ENCODE measurements around the gene SAGE1. TPM values are rescaled to one million over a fixed set of nuclear protein-coding genes. Genes with fewer than 3 reads are reported as not detected.
"Not testable (repeated sequence)": the region's sequence is repeated elsewhere in the genome, so short reads cannot be mapped to it uniquely, and the experiment has no call there.

SAGE1 gene, protein sequence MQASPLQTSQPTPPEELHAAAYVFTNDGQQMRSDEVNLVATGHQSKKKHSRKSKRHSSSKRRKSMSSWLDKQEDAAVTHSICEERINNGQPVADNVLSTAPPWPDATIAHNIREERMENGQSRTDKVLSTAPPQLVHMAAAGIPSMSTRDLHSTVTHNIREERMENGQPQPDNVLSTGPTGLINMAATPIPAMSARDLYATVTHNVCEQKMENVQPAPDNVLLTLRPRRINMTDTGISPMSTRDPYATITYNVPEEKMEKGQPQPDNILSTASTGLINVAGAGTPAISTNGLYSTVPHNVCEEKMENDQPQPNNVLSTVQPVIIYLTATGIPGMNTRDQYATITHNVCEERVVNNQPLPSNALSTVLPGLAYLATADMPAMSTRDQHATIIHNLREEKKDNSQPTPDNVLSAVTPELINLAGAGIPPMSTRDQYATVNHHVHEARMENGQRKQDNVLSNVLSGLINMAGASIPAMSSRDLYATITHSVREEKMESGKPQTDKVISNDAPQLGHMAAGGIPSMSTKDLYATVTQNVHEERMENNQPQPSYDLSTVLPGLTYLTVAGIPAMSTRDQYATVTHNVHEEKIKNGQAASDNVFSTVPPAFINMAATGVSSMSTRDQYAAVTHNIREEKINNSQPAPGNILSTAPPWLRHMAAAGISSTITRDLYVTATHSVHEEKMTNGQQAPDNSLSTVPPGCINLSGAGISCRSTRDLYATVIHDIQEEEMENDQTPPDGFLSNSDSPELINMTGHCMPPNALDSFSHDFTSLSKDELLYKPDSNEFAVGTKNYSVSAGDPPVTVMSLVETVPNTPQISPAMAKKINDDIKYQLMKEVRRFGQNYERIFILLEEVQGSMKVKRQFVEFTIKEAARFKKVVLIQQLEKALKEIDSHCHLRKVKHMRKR
- polyA plus RNA-seq (not detected in 2 replicates), polyA minus RNA-seq (not detected in 2 replicates)

- Histone ChIP-seq H3K9me3 (ENCODE audit: low read length) (no peaks in the 10 kb centered on the region), H3K4me3 (ENCODE audit: low read length) (no peak within 1 kb of the TSS)
Measured at GRCh38 chrX:135893294-135893817, at the start of gene SAGE1, which contains the start of gene CT45A10. TSS of gene SAGE1 (plus strand) at chrX:135893716. CDS start at chrX:135896243, 2,527 bp downstream. TSS of gene CT45A10 (minus strand) at chrX:135893444. CDS start at chrX:135885344, 8,100 bp downstream.

DNA sequence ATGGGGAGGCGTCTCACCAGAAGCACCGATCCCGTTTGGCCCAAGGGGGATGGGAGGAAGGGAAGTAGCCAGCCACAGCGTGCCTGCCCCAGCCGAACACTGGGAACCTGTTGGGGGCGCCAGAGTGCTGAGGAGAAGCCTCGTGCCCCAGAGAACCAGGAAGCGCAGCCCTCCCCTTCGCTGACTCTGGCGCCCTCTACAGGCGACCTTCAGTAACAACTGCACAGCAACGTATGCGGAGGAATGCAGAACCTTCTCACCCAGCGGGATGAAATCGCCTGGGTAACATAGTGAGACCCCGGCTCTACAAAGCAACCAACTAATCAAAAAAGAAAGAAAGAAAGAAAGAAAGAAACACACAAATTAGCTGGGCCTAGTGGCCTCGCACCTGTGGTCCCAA is 39.1 kb upstream of the SAGE1 start, which contains the start of gene CT45A8:
Gene CT45A8 (minus strand): TSS at position 101 of the 400 bp plus-strand sequence. CDS start 3,755 bp downstream, outside the sequence.
- not testable (repeated sequence) for H3K9me2 ChIP-seq (ENCODE audit: insufficient read depth, low read length); H3K27me3 ChIP-seq (ENCODE audit: insufficient read depth, low read depth, low read length); H3K4me3 ChIP-seq (ENCODE audit: low read length); H3K36me3 ChIP-seq (ENCODE audit: insufficient read depth, low read length); H3K4me2 ChIP-seq (ENCODE audit: low read length); H2AFZ ChIP-seq (ENCODE audit: low read depth, low read length); H3K79me2 ChIP-seq (replicated peaks; ENCODE audit: insufficient read depth, low read length); H3K9me3 ChIP-seq (ENCODE audit: low read length); H3K9ac ChIP-seq (ENCODE audit: low read length); H4K20me1 ChIP-seq (ENCODE audit: insufficient read depth); H3K27ac ChIP-seq (ENCODE audit: low read length); H3F3A ChIP-seq (ENCODE audit: insufficient read depth, low read length, poor library complexity, severe bottlenecking)

More at GRCh38 chrX:135893294-135893817, at the start of gene SAGE1, which contains the start of gene CT45A10:
- Histone ChIP-seq H3K27ac (ENCODE audit: low read length) (no peak within 1 kb of the TSS), H3K79me2 (replicated peaks; ENCODE audit: insufficient read depth, low read length) (no peaks in the 10 kb centered on the region), H3K9ac (ENCODE audit: low read length) (no peak within 1 kb of the TSS), H3K4me2 (ENCODE audit: low read length) (no peak within 1 kb of the TSS), H2AFZ (ENCODE audit: low read depth, low read length) (no peak within 1 kb of the TSS), H3F3A (ENCODE audit: insufficient read depth, low read length, poor library complexity, severe bottlenecking) (no peaks in the 10 kb centered on the region), H3K36me3 (ENCODE audit: insufficient read depth, low read length) (no peaks in the 10 kb centered on the region), H3K9me2 (ENCODE audit: insufficient read depth, low read length) (no peaks in the 10 kb centered on the region), H4K20me1 (ENCODE audit: insufficient read depth) (no peaks in the 10 kb centered on the region), H3K27me3 (ENCODE audit: insufficient read depth, low read depth, low read length) (no peaks in the 10 kb centered on the region)
- no peak for TF ChIP-seq EP300 (conservative IDR thresholded peaks at IDR 0.05; ENCODE audit: poor library complexity, severe bottlenecking)
- TF ChIP-seq, protein P1, sequence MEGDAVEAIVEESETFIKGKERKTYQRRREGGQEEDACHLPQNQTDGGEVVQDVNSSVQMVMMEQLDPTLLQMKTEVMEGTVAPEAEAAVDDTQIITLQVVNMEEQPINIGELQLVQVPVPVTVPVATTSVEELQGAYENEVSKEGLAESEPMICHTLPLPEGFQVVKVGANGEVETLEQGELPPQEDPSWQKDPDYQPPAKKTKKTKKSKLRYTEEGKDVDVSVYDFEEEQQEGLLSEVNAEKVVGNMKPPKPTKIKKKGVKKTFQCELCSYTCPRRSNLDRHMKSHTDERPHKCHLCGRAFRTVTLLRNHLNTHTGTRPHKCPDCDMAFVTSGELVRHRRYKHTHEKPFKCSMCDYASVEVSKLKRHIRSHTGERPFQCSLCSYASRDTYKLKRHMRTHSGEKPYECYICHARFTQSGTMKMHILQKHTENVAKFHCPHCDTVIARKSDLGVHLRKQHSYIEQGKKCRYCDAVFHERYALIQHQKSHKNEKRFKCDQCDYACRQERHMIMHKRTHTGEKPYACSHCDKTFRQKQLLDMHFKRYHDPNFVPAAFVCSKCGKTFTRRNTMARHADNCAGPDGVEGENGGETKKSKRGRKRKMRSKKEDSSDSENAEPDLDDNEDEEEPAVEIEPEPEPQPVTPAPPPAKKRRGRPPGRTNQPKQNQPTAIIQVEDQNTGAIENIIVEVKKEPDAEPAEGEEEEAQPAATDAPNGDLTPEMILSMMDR (IDR thresholded peaks at IDR 0.05; ENCODE audit: poor library complexity, severe bottlenecking) = no peak
- TF ChIP-seq MXI1 (conservative IDR thresholded peaks at IDR 0.05; ENCODE audit: poor library complexity, severe bottlenecking) = no peak
- TF ChIP-seq SMC3 (conservative IDR thresholded peaks at IDR 0.05; ENCODE audit: poor library complexity) = no peak
- no peak for TF ChIP-seq POLR2AphosphoS5 (IDR thresholded peaks at IDR 0.05)
- no peak for TF ChIP-seq REST (IDR thresholded peaks at IDR 0.05; ENCODE audit: borderline replicate concordance)
- no peak for TF ChIP-seq TAF1 (IDR thresholded peaks at IDR 0.05; ENCODE audit: low read depth)
- no peak for TF ChIP-seq RAD21 (conservative IDR thresholded peaks at IDR 0.05)
- no peak for TF ChIP-seq EZH2 (IDR thresholded peaks at IDR 0.05; ENCODE audit: borderline replicate concordance, insufficient read depth, low read length, poor library complexity, severe bottlenecking)

GRCh38 chrX:135871712-135872111 is 21.8 kb upstream of the SAGE1 start, which contains the start of gene CT45A9:
TSS of gene CT45A9 (minus strand) at chrX:135871812. CDS start at chrX:135868061, 3,751 bp downstream.
- not testable (repeated sequence) for H3K36me3 ChIP-seq (ENCODE audit: insufficient read depth, low read length); H3K9me2 ChIP-seq (ENCODE audit: insufficient read depth, low read length); H3K79me2 ChIP-seq (replicated peaks; ENCODE audit: insufficient read depth, low read length); H3K27ac ChIP-seq (ENCODE audit: low read length); H3F3A ChIP-seq (ENCODE audit: insufficient read depth, low read length, poor library complexity, severe bottlenecking); H2AFZ ChIP-seq (ENCODE audit: low read depth, low read length); H3K9me3 ChIP-seq (ENCODE audit: low read length); H3K27me3 ChIP-seq (ENCODE audit: insufficient read depth, low read depth, low read length); H3K9ac ChIP-seq (ENCODE audit: low read length); H4K20me1 ChIP-seq (ENCODE audit: insufficient read depth); H3K4me3 ChIP-seq (ENCODE audit: low read length); H3K4me2 ChIP-seq (ENCODE audit: low read length)

GRCh38 chrX:135882741-135883140 is 10.8 kb upstream of the SAGE1 start:
- not testable (repeated sequence) for H3F3A ChIP-seq (ENCODE audit: insufficient read depth, low read length, poor library complexity, severe bottlenecking); H3K27me3 ChIP-seq (ENCODE audit: insufficient read depth, low read depth, low read length); H3K36me3 ChIP-seq (ENCODE audit: insufficient read depth, low read length); H3K9me3 ChIP-seq (ENCODE audit: low read length); H3K9ac ChIP-seq (ENCODE audit: low read length); H3K27ac ChIP-seq (ENCODE audit: low read length); H2AFZ ChIP-seq (ENCODE audit: low read depth, low read length); H4K20me1 ChIP-seq (ENCODE audit: insufficient read depth); H3K4me2 ChIP-seq (ENCODE audit: low read length); H3K79me2 ChIP-seq (replicated peaks; ENCODE audit: insufficient read depth, low read length); H3K4me3 ChIP-seq (ENCODE audit: low read length); H3K9me2 ChIP-seq (ENCODE audit: insufficient read depth, low read length)
